Measurements from ENCODE around the gene SFXN4.
"Not testable (repeated sequence)": the region's sequence is repeated elsewhere in the genome, so short reads cannot be mapped to it uniquely, and the experiment has no call there.

The SFXN4 gene

DNA sequence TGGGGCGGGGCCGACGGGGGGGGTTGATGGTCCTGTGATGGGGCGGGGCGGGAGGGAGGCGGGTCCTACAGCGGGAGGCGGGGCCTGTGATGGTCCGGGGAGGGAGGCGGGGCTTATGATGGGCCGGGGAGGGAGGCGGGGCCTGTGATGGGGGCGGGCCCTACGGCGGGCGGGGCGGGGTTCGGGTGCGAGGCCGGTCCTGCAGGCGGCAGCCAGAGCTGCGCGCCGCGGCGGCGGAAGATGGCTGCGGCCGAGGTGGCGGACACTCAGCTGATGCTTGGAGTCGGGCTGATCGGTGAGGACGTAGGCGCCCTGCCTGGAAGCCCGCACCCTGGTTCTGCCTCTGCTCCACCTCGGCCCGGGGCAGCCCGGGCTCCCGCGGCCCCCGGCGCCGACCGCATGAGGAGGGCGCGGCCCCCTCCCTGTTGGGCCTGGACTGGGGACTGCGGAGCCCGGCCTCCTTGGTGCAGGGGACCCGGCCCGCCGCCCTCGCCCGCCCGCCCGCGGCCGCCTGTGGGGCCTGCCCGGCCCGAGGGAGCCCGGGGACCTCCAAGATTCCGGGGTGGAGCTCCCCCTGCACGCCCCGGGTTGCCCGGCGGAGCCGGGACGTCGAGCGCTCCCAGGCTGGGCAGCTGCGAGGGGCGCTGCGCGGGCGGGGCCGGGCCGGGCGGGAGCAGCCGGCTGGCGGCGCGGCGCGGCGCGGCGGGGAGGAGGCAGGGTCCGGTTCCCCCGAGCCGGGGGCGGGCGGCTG lies 61.4 kb downstream of the SFXN4 start, which contains the start of gene DENND10:
TSS of gene DENND10 (plus strand) at position 211 of the 751 bp plus-strand sequence. CDS start at position 241, 30 bp downstream.
- DNase-seq = peak in 1 of 2 experiments; percentile 10

- no peak for DNase-seq
These were observed 62.1 kb downstream of the SFXN4 start for GRCh38 chr10:119103241-119103902.

GRCh38 chr10:119101366-119102098 lies 64.0 kb downstream of the SFXN4 start:
- DNase-seq = no peak

- no peak for DNase-seq
These were observed 64.9 kb downstream of the SFXN4 start for GRCh38 chr10:119100434-119101238.

DNA sequence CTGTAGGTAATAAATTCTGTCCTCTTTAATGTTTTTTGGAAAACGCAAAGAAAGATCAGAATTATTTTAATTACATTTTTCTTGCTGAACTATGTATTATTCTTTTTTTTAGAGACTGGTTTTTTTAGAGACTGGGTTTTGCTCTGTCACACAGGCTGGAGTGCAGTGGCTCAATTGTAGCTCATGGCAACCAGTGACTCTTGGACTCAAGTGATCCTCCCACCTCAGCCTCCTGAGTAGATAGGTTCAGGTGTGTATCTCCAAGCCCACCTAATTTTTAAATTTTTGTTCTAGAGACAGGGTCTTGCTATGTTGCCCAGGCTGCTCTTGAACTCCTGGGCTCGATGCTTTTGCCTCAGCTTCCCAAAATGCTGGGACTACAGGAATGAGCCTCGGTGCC lies 66.9 kb downstream of the SFXN4 start:
- no peak for DNase-seq

GRCh38 chr10:119096641-119097415 lies 68.7 kb downstream of the SFXN4 start:
- not testable (repeated sequence) for DNase-seq

- no peak for DNase-seq
These were observed 69.9 kb downstream of the SFXN4 start for GRCh38 chr10:119095640-119096039.

GRCh38 chr10:119090968-119091367 lies 74.5 kb downstream of the SFXN4 start:
- no peak for DNase-seq

Measured in NCI-H187 (cell line).